ENCODE results near the gene MCL1.
A peak's percentile ranks its signal among the peaks of the same experiment; 100 is the strongest.
"Not testable (repeated sequence)": the region's sequence is repeated elsewhere in the genome, so short reads cannot be mapped to it uniquely, and the experiment has no call there.

MCL1 gene

GRCh38 chr1:150579110-150579944, at the start of gene MCL1:
TSS of gene MCL1 (minus strand) at chr1:150579610. CDS start at chr1:150579530, 80 bp downstream.
- DNase-seq (ENCODE audit: low spot score) = peak; percentile 93

GRCh38 chr1:150628766-150629114, 49.3 kb upstream of the MCL1 start:
- DNase-seq (ENCODE audit: low spot score) = no peak

DNA sequence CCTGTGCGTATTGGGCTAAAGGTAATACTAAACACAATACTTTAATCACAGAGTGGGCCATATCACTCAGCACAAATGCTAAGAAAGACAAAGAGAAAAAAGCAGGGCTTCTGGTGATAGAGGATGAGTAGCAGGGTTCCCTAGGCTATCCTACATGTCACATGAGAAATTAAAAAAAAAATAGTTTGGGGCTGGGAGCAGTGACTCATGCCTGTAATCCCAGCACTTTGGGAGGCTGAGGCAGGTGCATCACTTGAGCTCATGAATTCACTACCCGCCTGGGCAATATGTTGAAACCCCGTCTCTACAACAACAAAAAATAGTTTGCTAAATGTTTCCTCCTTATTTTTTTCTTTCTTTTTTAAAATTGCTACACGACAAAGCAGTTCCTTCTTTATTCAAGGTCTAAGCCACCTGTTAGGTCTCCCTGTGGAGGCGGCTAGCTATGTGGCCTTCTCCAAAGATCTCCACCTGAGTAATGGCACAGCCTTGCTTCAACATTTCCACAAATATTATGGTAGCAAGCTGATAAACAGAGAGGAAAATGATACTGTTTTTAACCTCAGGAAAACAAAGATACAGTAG, 48.5 kb upstream of the MCL1 start:
- no peak for DNase-seq (ENCODE audit: low spot score)

DNA sequence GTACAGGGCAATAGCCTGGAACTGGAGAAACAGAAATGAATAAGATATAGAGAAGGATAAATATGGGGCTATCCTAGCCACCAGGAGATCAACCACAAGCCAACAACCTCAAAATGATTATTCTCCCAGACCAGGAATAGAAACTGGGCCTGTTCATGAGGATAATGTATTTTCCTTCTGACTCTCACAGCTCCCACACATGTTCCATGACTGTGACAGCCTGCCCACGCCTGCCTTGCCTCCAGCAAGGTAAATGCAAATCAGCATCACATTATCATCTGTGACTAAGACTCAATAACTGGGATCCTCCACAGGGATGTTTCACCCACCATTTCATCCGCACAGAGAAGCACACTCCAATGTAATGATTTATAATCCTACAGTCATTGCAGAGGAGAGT, 46.7 kb upstream of the MCL1 start:
- DNase-seq (ENCODE audit: low spot score) = no peak

- not testable (repeated sequence) for DNase-seq (ENCODE audit: low spot score)
Measured at GRCh38 chr1:150624546-150624945, 45.1 kb upstream of the MCL1 start.

DNA sequence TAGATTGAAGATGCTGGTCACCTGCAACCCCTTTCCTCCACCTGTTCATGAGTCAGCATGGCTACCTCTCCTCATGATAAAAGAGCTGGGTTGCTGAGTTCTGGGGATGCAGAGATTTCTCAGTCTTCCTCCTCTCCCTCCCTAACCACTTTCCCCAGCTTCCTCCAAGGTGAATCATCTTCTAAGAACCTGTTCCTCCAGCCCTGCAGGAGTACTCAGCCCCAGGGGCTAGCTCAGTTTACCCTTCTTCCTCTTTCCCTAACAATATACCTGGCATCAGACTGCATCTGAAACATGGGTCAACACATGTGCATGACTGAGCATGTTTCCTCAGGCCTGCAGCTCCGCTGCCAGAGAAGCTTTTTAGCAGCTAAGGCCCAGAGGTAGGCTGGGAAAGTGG, 44.7 kb upstream of the MCL1 start:
- DNase-seq (ENCODE audit: low spot score) = not testable (repeated sequence)

DNA sequence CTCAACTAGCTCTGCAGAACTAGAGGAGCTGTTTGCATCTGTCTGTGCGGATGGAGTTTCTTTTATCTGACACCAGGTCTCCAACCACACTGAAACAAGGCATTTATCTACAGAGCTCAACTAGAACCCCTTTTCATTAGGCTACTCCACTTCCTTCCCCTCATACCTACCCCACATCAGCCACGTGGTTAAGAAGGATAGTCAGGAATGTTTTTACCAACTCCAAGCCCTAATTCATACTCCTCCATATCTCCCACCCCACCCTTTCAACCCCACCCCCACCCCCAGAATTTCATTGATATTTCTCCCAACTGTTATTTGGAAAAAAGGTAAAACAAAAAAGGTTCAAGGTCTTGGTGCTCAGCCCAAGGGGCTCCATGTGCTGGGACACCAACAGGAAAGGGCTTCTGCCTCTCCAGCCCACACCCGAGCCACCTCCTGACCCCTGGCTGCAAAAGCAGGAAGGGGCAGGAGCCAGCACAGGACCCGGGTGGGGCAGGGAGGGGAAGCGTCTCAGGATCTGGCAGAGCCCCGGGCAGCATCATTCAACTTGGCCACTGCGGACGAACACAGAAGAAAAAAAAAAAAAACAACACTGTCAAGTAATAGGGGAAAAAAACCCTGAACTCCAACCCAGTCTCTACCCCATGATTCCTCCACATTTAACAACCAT, 43.0 kb upstream of the MCL1 start:
- no peak for DNase-seq (ENCODE audit: low spot score)

DNA sequence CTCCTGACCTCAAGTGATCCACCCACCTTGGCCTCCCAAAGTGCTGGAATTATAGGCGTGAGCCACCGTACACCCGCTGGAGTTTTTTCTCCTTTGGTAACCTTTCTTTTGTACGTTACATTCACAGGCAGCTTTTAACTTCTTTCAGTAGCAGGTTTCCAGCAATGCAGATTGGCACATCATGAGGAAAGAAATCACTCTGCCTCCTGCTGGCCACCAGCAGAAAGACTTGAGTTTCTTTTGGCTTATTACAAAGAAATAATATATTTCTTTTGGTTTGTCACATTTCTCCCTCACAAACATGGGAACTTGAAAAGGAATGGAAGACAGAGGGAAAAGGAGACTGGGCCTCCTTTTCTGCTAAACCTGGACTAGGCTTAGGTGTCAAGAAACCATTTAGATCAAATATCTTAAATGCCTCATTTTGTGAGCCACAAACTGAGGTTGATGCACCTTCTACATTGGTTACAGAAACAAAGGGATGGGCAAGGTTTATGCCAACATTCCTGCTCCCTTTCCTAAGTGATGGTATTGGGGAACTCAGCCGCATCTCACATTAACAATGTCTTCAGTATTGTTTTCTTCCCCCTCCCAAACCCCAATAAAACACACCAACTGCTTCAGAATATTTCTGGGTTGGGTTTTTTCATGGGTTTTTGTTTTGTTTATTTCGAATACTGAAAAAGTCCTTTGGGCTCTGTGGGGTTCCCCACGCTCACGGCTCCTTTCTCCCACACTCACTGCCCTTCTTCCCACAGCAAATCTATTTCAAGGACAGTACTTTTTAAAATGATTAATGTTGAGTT, 42.3 kb upstream of the MCL1 start:
- peak; percentile 65 for DNase-seq (ENCODE audit: low spot score)

DNA sequence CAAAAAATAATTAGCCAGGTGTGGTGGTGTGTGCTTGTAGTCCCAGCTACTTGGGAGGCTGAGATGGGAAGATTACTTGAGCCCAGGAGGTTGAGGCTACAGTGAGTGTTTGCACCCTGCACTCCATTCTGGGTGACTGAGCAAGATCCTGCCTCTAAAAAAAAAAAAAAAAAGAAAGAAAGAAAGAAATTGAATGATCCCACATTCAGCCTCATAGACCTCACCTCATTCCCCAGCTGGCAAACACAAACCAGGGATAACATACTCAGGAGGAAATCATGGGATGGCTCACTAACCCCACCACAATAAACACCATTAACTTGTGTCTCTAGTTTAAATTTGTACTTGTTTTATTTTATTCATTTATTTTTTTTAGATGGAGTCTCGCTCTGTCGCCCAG, 41.5 kb upstream of the MCL1 start:
- DNase-seq (ENCODE audit: low spot score) = no peak

DNA sequence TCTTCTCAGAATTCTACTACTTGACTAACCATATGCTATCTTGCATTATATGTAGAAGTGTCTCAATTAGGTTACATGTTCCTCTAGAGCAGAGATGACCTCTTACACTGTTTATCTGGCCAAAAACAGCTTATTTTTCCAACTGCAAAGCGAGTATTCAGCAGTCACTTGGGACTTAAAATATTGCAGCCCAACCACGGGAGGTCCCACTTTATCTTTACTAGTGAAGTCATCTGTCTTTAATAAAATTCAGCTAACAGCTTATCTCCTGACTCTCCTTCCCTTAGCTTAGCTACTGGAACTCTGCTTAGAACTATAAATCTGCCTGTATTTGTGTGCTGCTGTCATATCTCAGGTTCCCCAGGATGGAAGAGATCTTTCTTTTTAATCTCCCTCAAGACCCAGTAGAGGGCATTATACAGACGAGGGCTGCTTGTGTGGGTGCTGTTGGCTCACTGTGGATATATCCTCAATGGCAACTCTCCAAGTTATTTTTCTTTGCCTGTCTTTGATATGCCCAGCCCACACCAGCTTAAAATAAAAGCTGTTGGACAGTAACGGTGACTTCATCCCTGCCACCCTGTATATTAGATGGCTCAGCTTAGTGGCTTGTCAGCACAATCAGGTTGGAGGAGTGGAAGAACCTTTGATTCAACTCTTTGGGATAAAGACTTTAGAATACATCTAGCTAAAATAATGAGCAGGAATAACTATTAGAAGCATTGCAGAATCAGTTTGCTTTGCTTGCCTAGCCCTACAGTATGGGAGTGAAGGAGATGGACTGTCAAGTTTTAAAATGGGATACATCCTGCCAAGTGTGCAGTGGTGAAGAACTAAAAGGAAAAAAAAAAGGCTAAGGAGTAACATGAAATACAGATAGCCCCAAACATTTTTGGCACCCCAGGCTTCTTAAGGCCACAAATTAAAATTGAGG, 40.4 kb upstream of the MCL1 start:
- peak; percentile 62 for DNase-seq (ENCODE audit: low spot score)

GRCh38 chr1:150615346-150616201, 36.2 kb upstream of the MCL1 start:
- no peak for DNase-seq (ENCODE audit: low spot score)

- DNase-seq (ENCODE audit: low spot score) = no peak
Measured at GRCh38 chr1:150613061-150613920, 33.9 kb upstream of the MCL1 start.

- no peak for DNase-seq (ENCODE audit: low spot score)
Measured at GRCh38 chr1:150612014-150612345, 32.6 kb upstream of the MCL1 start.

DNA sequence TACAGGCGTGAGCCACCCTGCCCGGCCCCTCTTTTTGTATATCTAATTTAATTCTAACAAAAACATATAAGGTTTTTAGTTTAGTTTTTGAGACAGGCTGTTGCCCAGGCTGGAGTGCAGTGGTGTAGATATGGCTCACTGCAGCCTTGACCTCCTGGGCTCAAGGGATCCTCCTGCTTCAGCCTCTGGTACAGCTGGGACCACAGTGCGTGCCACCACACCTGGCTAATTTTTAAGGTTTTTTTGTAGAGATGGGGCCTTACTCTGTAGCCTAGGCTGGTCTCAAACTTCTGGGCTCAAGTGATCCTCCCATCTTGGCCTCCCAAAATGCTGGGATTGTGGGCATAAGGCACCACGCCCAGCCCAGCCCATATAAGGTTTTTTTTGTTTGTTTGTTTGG, 31.2 kb upstream of the MCL1 start:
- no peak for DNase-seq (ENCODE audit: low spot score)

DNA sequence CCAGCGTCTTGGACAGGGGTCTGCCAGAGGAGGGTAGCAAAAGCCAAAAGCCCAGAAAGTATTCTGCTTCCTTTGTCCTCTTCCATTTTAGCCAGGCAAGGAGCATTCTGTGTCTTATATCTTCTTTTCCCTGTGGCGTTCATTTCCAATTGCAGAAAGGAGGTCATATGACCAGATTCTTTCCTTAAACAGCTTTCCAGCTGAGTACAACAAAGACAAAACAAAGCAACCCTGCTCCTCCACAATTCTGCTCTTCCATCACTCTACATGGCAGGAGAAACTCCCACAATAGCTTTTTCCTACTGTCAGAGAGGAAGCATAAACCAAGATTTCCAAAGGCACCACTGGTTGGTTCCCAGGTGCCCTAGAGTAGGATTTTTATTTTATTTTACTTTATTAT, 30.3 kb upstream of the MCL1 start:
- DNase-seq (ENCODE audit: low spot score) = no peak

GRCh38 chr1:150606463-150607142, 27.2 kb upstream of the MCL1 start:
- DNase-seq (ENCODE audit: low spot score) = no peak

- DNase-seq (ENCODE audit: low spot score) = not testable (repeated sequence)
Measured at GRCh38 chr1:150605451-150605731, 26.0 kb upstream of the MCL1 start.

DNA sequence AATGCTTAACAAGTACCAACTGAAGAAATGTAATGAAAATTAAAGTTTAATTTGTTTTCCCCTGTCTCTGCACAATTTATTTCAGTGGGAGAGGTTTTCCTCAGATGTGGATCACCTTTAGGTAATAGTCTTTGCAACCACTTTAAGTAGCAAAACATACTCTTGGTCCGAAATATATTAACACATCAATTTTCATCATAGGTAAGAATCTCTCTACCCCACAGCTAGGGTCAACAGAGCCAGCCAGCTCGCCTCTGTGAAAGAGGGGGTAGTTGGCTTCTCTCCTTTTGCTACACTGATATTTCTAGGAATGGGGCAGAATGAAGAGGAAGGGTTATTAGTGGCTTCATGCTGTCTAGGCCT, 24.8 kb upstream of the MCL1 start:
- DNase-seq (ENCODE audit: low spot score) = no peak

GRCh38 chr1:150603711-150604110, 24.3 kb upstream of the MCL1 start:
- no peak for DNase-seq (ENCODE audit: low spot score)
